ENCODE data around the gene ZNF610. TPM values are rescaled to one million over a fixed set of nuclear protein-coding genes. Genes with fewer than 3 reads are reported as not detected.

ZNF610 gene
- total and polyA plus RNA-seq, 2 of the 13 experiments (the other 11 are each of a cell fraction or from before 2014, with no cell fraction given) = 0.32 to 0.69 TPM

- Histone ChIP-seq H3K4me2 (ENCODE audit: low read depth, low read length) (peak within 1 kb of the TSS; percentile 84), H3K4me1 (ENCODE audit: insufficient read depth, low read length) (peaks cover 9% of the 10 kb centered on the region), H3K27me3 (ENCODE audit: control insufficient read depth in 1 of 2, insufficient read depth in 2 of 2, low read length in 2 of 2) (no peaks in the 10 kb centered on the region; a peak in 1 of 5 replicates), H3K4me3 (replicated peaks in 1 of 3; ENCODE audit: insufficient read depth in 1 of 3, low read depth in 2 of 3, low read length in 3 of 3) (peak within 1 kb of the TSS; percentile 97 to 99 (median 99)), H3K9me3 (ENCODE audit: low read length) (no peaks in the 10 kb centered on the region), H4K20me1 (ENCODE audit: insufficient read depth, low read length) (no peaks in the 10 kb centered on the region), H3K27ac (ENCODE audit: extremely low read length, insufficient read depth, low read length) (peak within 1 kb of the TSS; percentile 89), H2AFZ (ENCODE audit: low read length) (peak within 1 kb of the TSS; percentile 63), H3K79me2 (ENCODE audit: insufficient read depth, low read length) (peaks cover 14% of the 10 kb centered on the region), H3K36me3 (replicated peaks in 1 of 2; ENCODE audit: control insufficient read depth in 1 of 2, insufficient read depth in 2 of 2, low read length in 2 of 2) (peaks cover 6 to 22% of the 10 kb centered on the region in 2 experiments), H3K9ac (ENCODE audit: insufficient read depth, low read depth, low read length) (peak within 1 kb of the TSS; percentile 97)
- no peak for FAIRE-seq
- TSS peak; percentile 75 for BruUV-seq (replicated peaks)
- 2% methylated on average over 28 of the region's 75 CpGs for WGBS (ENCODE audit: low lambda C conversion rate)
- ATAC-seq = peak; percentile 86
- in situ Hi-C loops (cut with HindIII; ENCODE audit: extremely low pct_ligation_motif_present, low pct_unique_long_range_greater_than_20kb) = no loop called here
- ChIA-PET CTCF (ENCODE audit: low intra/inter-chr PET ratio, low total read pairs) (no interaction called here), POLR2A (no interaction called here)
- peak; percentile 68 for DNase-seq (ENCODE audit: low spot score)
- intact Hi-C loops (cut with micrococcal nuclease; ENCODE audit: unreplicated experiment) = loop anchor here (10.0 kb wide), 1 partner anchor 1732 kb away; the partner anchor contains the start of gene LRRC4B
- TF ChIP-seq RFX5 (IDR thresholded peaks at IDR 0.05; ENCODE audit: low read depth, low read length) (no peak), ZNF703 (CRISPR knock-in tag; IDR thresholded peaks at IDR 0.05; ENCODE audit: borderline replicate concordance) (no peak), ZNF205 (CRISPR knock-in tag; IDR thresholded peaks at IDR 0.05) (no peak), ZNF264 (CRISPR knock-in tag; IDR thresholded peaks at IDR 0.05) (no peak), ZNF547 (CRISPR knock-in tag; IDR thresholded peaks at IDR 0.05) (no peak), U2AF1 (optimal IDR thresholded peaks at IDR 0.05; ENCODE audit: low read depth, low read length) (no peak), ETV6 (CRISPR knock-in tag; conservative IDR thresholded peaks at IDR 0.05) (no peak), PITX1 (CRISPR knock-in tag; IDR thresholded peaks at IDR 0.05) (no peak), ZNF766 (CRISPR knock-in tag; IDR thresholded peaks at IDR 0.05; ENCODE audit: borderline replicate concordance) (no peak), ZNF280D (CRISPR knock-in tag; IDR thresholded peaks at IDR 0.05) (0 out of 2 replicates have a peak, but pooled peaks have one; percentile 34), ZNF646 (CRISPR knock-in tag; IDR thresholded peaks at IDR 0.05) (no peak), HNF1B (CRISPR knock-in tag; IDR thresholded peaks at IDR 0.05) (no peak), GZF1 (CRISPR knock-in tag; IDR thresholded peaks at IDR 0.05) (no peak)
Observed at GRCh38 chr19:52296773-52297600, 39.1 kb upstream of the ZNF610 start, which contains the start of gene ZNF480. ZNF480 (plus strand) TSS chr19:52297169; CDS start chr19:52300413, 3,244 bp downstream.

All from HepG2 (cell line).